ENCODE data around the gene TNFRSF13B.

Gene TNFRSF13B

DNA sequence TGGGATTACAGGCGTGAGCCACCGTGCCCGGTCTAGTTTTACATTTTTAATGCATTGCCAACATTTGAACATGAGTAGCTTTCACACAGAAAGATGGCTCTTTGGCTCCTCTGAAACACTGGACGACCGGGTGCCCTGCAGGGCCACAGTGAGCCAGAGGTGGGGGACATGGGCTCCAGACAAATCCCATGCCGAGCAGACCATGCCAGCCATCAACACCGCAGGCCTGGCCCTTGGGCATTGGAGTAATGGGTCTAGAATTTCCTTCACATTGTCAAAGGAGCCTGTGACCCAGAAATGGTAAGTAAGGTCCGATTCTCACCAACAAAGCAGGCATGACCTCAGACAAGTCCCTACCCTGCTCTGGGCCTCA is 48.9 kb upstream of the TNFRSF13B start:
- Histone ChIP-seq H3K4me3 (replicated peaks; ENCODE audit: insufficient read depth, low read length) (no peak overlapping the region), H3K27ac (replicated peaks) (no peak overlapping the region), H3K27me3 (ENCODE audit: insufficient read depth, poor library complexity, severe bottlenecking) (no peaks in the 10 kb centered on the region)
- TF ChIP-seq GABPA (IDR thresholded peaks at IDR 0.05; ENCODE audit: low read depth) (no peak), REST (IDR thresholded peaks at IDR 0.05; ENCODE audit: insufficient replicate concordance, low read depth) (no peak), SPI1 (IDR thresholded peaks at IDR 0.05; ENCODE audit: borderline replicate concordance, low read depth) (no peak), POLR2AphosphoS5 (IDR thresholded peaks at IDR 0.05; ENCODE audit: low read depth) (no peak), CTCF (IDR thresholded peaks at IDR 0.05; ENCODE audit: insufficient read depth, low read length) (no peak)
- DNase-seq (ENCODE audit: low read depth in 1 of 2, low spot score in 1 of 2), result no peak

GRCh38 chr17:17019891-17020456 is 48.1 kb upstream of the TNFRSF13B start:
- no peak for TF ChIP-seq POLR2AphosphoS5 (IDR thresholded peaks at IDR 0.05; ENCODE audit: low read depth)
- TF ChIP-seq GABPA (IDR thresholded peaks at IDR 0.05; ENCODE audit: low read depth), result no peak
- no peak for TF ChIP-seq SPI1 (IDR thresholded peaks at IDR 0.05; ENCODE audit: borderline replicate concordance, low read depth)
- no peak for TF ChIP-seq REST (IDR thresholded peaks at IDR 0.05; ENCODE audit: insufficient replicate concordance, low read depth)
- no peak for TF ChIP-seq CTCF (IDR thresholded peaks at IDR 0.05; ENCODE audit: insufficient read depth, low read length)
- Histone ChIP-seq H3K4me3 (replicated peaks; ENCODE audit: insufficient read depth, low read length) (no peak overlapping the region), H3K27ac (replicated peaks) (no peak overlapping the region), H3K27me3 (ENCODE audit: insufficient read depth, poor library complexity, severe bottlenecking) (no peaks in the 10 kb centered on the region)
- no peak for DNase-seq (ENCODE audit: low read depth in 1 of 2, low spot score in 1 of 2)

DNA sequence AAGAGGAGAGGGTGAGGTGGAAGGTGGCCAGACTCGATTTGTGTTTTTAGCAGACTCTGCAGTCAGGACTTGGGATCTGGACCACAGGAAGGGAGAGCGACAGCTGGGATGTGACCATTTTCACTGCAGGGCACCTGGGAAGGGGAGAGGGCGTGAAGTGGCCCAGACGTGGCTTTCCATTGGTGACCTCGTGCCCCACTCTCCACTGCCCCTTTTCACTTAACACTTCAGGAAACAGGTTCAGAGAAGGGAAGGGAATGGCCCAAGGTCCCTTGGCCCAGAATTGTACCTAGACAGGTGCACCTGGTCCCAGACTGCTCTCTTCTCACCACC is 47.5 kb upstream of the TNFRSF13B start:
- no peak for TF ChIP-seq SPI1 (IDR thresholded peaks at IDR 0.05; ENCODE audit: borderline replicate concordance, low read depth)
- TF ChIP-seq REST (IDR thresholded peaks at IDR 0.05; ENCODE audit: insufficient replicate concordance, low read depth), result no peak
- no peak for TF ChIP-seq POLR2AphosphoS5 (IDR thresholded peaks at IDR 0.05; ENCODE audit: low read depth)
- TF ChIP-seq CTCF (IDR thresholded peaks at IDR 0.05; ENCODE audit: insufficient read depth, low read length), result no peak
- TF ChIP-seq GABPA (IDR thresholded peaks at IDR 0.05; ENCODE audit: low read depth), result no peak
- DNase-seq (ENCODE audit: low read depth in 1 of 2, low spot score in 1 of 2), result no peak
- Histone ChIP-seq H3K27me3 (ENCODE audit: insufficient read depth, poor library complexity, severe bottlenecking) (no peaks in the 10 kb centered on the region), H3K27ac (replicated peaks) (no peak overlapping the region), H3K4me3 (replicated peaks; ENCODE audit: insufficient read depth, low read length) (no peak overlapping the region)
